RPMI7951 (cell line): Measurements from ENCODE around the gene GPX5. TPM values are rescaled to one million over a fixed set of nuclear protein-coding genes. Genes with fewer than 3 reads are reported as not detected.

Experiments used
- DNase-seq: peaks from one replicate; pipeline ENCODE4 v3.0.0-alpha.2; 2012; ENCODE audit warnings: low read depth
- total RNA-seq: library from RNA; depleted of rRNA; stranded (reverse); fragments of >200 nt; shearing (Covaris generic); gene quantifications from 2 replicates; pipeline ENCODE4 v1.2.3, GENCODE V29; 2014; rRNA removed

The GPX5 gene
- total RNA-seq, 1 experiment from 2014 or later = not detected

GRCh38 chr6:28555136-28555535 is 29.5 kb downstream of the GPX5 start:
- DNase-seq = no peak

GRCh38 chr6:28558629-28559028 is 32.9 kb downstream of the GPX5 start:
- DNase-seq = no peak

GRCh38 chr6:28563430-28564095 is 37.9 kb downstream of the GPX5 start:
- DNase-seq = no peak

- DNase-seq = no peak
Measured at GRCh38 chr6:28565823-28566526, 40.3 kb downstream of the GPX5 start.

GRCh38 chr6:28566527-28567252 is 41.0 kb downstream of the GPX5 start:
- no peak for DNase-seq

GRCh38 chr6:28567506-28567905 is 41.8 kb downstream of the GPX5 start:
- DNase-seq = no peak

GRCh38 chr6:28568515-28569108 is 42.9 kb downstream of the GPX5 start:
- no peak for DNase-seq

- no peak for DNase-seq
Measured at GRCh38 chr6:28569748-28570147, 44.1 kb downstream of the GPX5 start.

- peak; percentile 10 for DNase-seq
Measured at GRCh38 chr6:28580475-28580874, 54.8 kb downstream of the GPX5 start.

- DNase-seq = no peak
Measured at GRCh38 chr6:28583463-28583862, 57.8 kb downstream of the GPX5 start.

Other genes starting within 250 kb of the GPX5 start
- 14.4 and 15.7 TPM in 2 replicates for gene PGBD1, start 244.3 kb upstream of the GPX5 start, total RNA-seq
- 1.6 and 3.8 TPM in 2 replicates for gene ZSCAN31, start 189.7 kb upstream of the GPX5 start, total RNA-seq
- gene ZKSCAN3, start 175.9 kb upstream of the GPX5 start, total RNA-seq = 3.9 and 4.3 TPM in 2 replicates
- gene ZSCAN12, start 126.1 kb upstream of the GPX5 start, total RNA-seq = 4.6 and 5.3 TPM in 2 replicates
- gene ZSCAN23, start 82.4 kb upstream of the GPX5 start, total RNA-seq = 4.0 and 8.4 TPM in 2 replicates
- not detected in 2 replicates for gene GPX6, start 10.1 kb upstream of the GPX5 start, total RNA-seq